OCI-LY1 (cell line): ENCODE data around the gene SHH.

Source experiments
- CTCF ChIP-seq: fragments of 200-600 bp; sonication (generic), shearing (Covaris generic); IDR thresholded peaks from 2 replicates; pipeline ENCODE4 v1.5.1; 2017; ENCODE audit warnings: mild to moderate bottlenecking, antibody characterized with exemption, low read length, moderate library complexity, mixed read lengths
- EZH2 ChIP-seq: fragments of 200-600 bp; sonication (generic), shearing (Covaris generic); IDR thresholded peaks from 2 replicates; pipeline ENCODE4 v1.8.0; 2017; ENCODE audit warnings: borderline replicate concordance, mixed run types, mild to moderate bottlenecking, antibody characterized with exemption, low read length, moderate library complexity, mixed read lengths

- TF ChIP-seq EZH2: no peak
- TF ChIP-seq CTCF: no peak
These were observed 736 bp downstream of the SHH start for GRCh38 chr7:155811560-155811894.
